ENCODE data around the gene NAP1L5.

GRCh38 chr4:88702782-88703181 lies 5.2 kb upstream of the NAP1L5 start:
- TF ChIP-seq CTCF (conservative IDR thresholded peaks at IDR 0.05 in 1 of 2, IDR thresholded peaks at IDR 0.05 in 1 of 2; ENCODE audit: extremely low read depth in 1 of 2, insufficient read depth in 1 of 2, low read depth in 1 of 2, low read length in 2 of 2): no peak
- TF ChIP-seq EZH2 (IDR thresholded peaks at IDR 0.05; ENCODE audit: borderline replicate concordance, low read length): no peak
